ENCODE data around the gene LRTM1. TPM values are rescaled to one million over a fixed set of nuclear protein-coding genes. Genes with fewer than 3 reads are reported as not detected.

Gene LRTM1
- total RNA-seq, 1 experiment from 2014 or later, result not detected

- no peak overlapping the region for H4K91ac ChIP-seq (ENCODE audit: insufficient read length, low read depth, low read length)
- no peaks in the 10 kb centered on the region for H4K20me1 ChIP-seq (ENCODE audit: control insufficient read depth, insufficient read depth, insufficient read length)
- no peak overlapping the region for H3K4me2 ChIP-seq (ENCODE audit: insufficient read depth, insufficient read length, low read length)
- WGBS (ENCODE audit: extremely low coverage, insufficient read length, low lambda C conversion rate), result no CpG with 5 or more reads among the region's 5 CpGs
- no peaks in the 10 kb centered on the region for H3K79me2 ChIP-seq (ENCODE audit: insufficient read depth, low read length)
- no peak overlapping the region for H3K14ac ChIP-seq (ENCODE audit: insufficient read depth, low read length)
- no peak overlapping the region for H2BK5ac ChIP-seq (ENCODE audit: insufficient read length, low read length)
- H3K9ac ChIP-seq (ENCODE audit: extremely low read depth, insufficient read length, low read length), result no peak overlapping the region
- no peak overlapping the region for H2AK5ac ChIP-seq (ENCODE audit: insufficient read length, low read length)
- H4K5ac ChIP-seq (ENCODE audit: insufficient read length, low read depth, low read length), result no peak overlapping the region
- Mint-ChIP-seq H3K9me3 (no peaks in the 10 kb centered on the region), H3K27me3 (ENCODE audit: low read depth) (no peaks in the 10 kb centered on the region), H3K4me1 (peaks cover 35% of the 10 kb centered on the region in 2 experiments), H3K27ac (peak overlapping the region; percentile 4 to 94 (median 75); a peak in 5 of 7 replicates), H3K4me3 (no peak overlapping the region), H3K36me3 (ENCODE audit: insufficient read depth in 1 of 3, low read depth in 3 of 3) (0 out of 7 replicates have a peak, but pooled peaks cover 0 to 2% (median 0%) of the 10 kb centered on the region in 3 experiments)
- no peak for TF ChIP-seq CTCF (conservative IDR thresholded peaks at IDR 0.05)
- H3T11ph ChIP-seq (ENCODE audit: low read length), result no peak overlapping the region
- no peaks in the 10 kb centered on the region for H3K23me2 ChIP-seq (ENCODE audit: insufficient read length, low read depth, low read length, poor library complexity, severe bottlenecking)
- H2BK12ac ChIP-seq (ENCODE audit: insufficient read length, low read depth, low read length), result no peak overlapping the region
- no peak overlapping the region for H4K8ac ChIP-seq (replicated peaks; ENCODE audit: insufficient read length, low read depth, low read length)
- no peak overlapping the region for H2BK120ac ChIP-seq (ENCODE audit: low read depth, low read length, poor library complexity, severe bottlenecking)
- peak; percentile 48 for DNase-seq
- no peaks in the 10 kb centered on the region for H3K79me1 ChIP-seq (ENCODE audit: insufficient read depth, low read depth, low read length, poor library complexity, severe bottlenecking)
- H3K9me3 ChIP-seq (ENCODE audit: control insufficient read depth, low read depth, low read length), result no peaks in the 10 kb centered on the region
- H2BK20ac ChIP-seq (ENCODE audit: low read depth, low read length, poor library complexity, severe bottlenecking), result no peak overlapping the region
- H3K27ac ChIP-seq (ENCODE audit: insufficient read length, low read depth, low read length), result peak overlapping the region; percentile 21
- no peak overlapping the region for H3K23ac ChIP-seq (ENCODE audit: insufficient read length, low read depth, low read length)
- H3K18ac ChIP-seq (ENCODE audit: insufficient read length, low read depth, low read length), result no peak overlapping the region
- no peak overlapping the region for H3K56ac ChIP-seq (ENCODE audit: insufficient read length, low read depth, low read length)
- H3K27me3 ChIP-seq (ENCODE audit: insufficient read depth, low read length), result no peaks in the 10 kb centered on the region
- H3K4me1 ChIP-seq (ENCODE audit: insufficient read depth, low read length), result peaks cover 11% of the 10 kb centered on the region
- H3K4ac ChIP-seq (ENCODE audit: low read depth, low read length), result no peak overlapping the region
- no peak overlapping the region for H2AFZ ChIP-seq (ENCODE audit: low read length)
- no peak overlapping the region for H2BK15ac ChIP-seq (ENCODE audit: low read depth, low read length)
Measured at GRCh38 chr3:54954521-54954920, 26.7 kb upstream of the LRTM1 start.

Data from H9 (cell line).